ENCODE data around the gene VRK3.

The VRK3 gene

GRCh38 chr19:50003810-50004419 is 21.3 kb downstream of the VRK3 start:
- Histone ChIP-seq H2AFZ (ENCODE audit: low read length) (no peak overlapping the region), H3K9me2 (replicated peaks; ENCODE audit: low read depth, low read length) (no peaks in the 10 kb centered on the region), H4K20me1 (ENCODE audit: insufficient read depth, low read length, poor library complexity, severe bottlenecking) (peaks cover 13% of the 10 kb centered on the region), H3K9me3 (ENCODE audit: insufficient read depth, low read depth, low read length) (no peaks in the 10 kb centered on the region), H3F3A (ENCODE audit: low read depth) (no peaks in the 10 kb centered on the region), H3K4me2 (ENCODE audit: low read depth, low read length, poor library complexity, severe bottlenecking) (peak overlapping the region; percentile 86), H3K9ac (ENCODE audit: low read depth, low read length, poor library complexity, severe bottlenecking) (peak overlapping the region; percentile 16), H3K79me2 (ENCODE audit: insufficient read depth, low read length) (no peaks in the 10 kb centered on the region), H3K27me3 (ENCODE audit: insufficient read depth, low read length, poor library complexity, severe bottlenecking) (no peaks in the 10 kb centered on the region), H3K4me1 (ENCODE audit: insufficient read depth, low read length, poor library complexity, severe bottlenecking) (peaks cover 22% of the 10 kb centered on the region), H3K36me3 (ENCODE audit: insufficient read depth, low read length) (peaks cover 47% of the 10 kb centered on the region; the same call in 1 of the 2 replicates), H3K4me3 (ENCODE audit: low read length, poor library complexity, severe bottlenecking) (peak overlapping the region; percentile 28)
- no peak for TF ChIP-seq EZH2phosphoT487 (IDR thresholded peaks at IDR 0.05; ENCODE audit: borderline replicate concordance)
- TF ChIP-seq, protein P1, sequence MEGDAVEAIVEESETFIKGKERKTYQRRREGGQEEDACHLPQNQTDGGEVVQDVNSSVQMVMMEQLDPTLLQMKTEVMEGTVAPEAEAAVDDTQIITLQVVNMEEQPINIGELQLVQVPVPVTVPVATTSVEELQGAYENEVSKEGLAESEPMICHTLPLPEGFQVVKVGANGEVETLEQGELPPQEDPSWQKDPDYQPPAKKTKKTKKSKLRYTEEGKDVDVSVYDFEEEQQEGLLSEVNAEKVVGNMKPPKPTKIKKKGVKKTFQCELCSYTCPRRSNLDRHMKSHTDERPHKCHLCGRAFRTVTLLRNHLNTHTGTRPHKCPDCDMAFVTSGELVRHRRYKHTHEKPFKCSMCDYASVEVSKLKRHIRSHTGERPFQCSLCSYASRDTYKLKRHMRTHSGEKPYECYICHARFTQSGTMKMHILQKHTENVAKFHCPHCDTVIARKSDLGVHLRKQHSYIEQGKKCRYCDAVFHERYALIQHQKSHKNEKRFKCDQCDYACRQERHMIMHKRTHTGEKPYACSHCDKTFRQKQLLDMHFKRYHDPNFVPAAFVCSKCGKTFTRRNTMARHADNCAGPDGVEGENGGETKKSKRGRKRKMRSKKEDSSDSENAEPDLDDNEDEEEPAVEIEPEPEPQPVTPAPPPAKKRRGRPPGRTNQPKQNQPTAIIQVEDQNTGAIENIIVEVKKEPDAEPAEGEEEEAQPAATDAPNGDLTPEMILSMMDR (conservative IDR thresholded peaks at IDR 0.05; ENCODE audit: low read length) = no peak

GRCh38 chr19:50003254-50003788 is 21.9 kb downstream of the VRK3 start:
- H3K9me3 ChIP-seq (ENCODE audit: insufficient read depth, low read depth, low read length) = no peaks in the 10 kb centered on the region
- TF ChIP-seq, protein P1 (conservative IDR thresholded peaks at IDR 0.05; ENCODE audit: low read length) = no peak
- no peak for TF ChIP-seq EZH2phosphoT487 (IDR thresholded peaks at IDR 0.05; ENCODE audit: borderline replicate concordance)
- peaks cover 47% of the 10 kb centered on the region; the same call in 1 of the 2 replicates for H3K36me3 ChIP-seq (ENCODE audit: insufficient read depth, low read length)

DNA sequence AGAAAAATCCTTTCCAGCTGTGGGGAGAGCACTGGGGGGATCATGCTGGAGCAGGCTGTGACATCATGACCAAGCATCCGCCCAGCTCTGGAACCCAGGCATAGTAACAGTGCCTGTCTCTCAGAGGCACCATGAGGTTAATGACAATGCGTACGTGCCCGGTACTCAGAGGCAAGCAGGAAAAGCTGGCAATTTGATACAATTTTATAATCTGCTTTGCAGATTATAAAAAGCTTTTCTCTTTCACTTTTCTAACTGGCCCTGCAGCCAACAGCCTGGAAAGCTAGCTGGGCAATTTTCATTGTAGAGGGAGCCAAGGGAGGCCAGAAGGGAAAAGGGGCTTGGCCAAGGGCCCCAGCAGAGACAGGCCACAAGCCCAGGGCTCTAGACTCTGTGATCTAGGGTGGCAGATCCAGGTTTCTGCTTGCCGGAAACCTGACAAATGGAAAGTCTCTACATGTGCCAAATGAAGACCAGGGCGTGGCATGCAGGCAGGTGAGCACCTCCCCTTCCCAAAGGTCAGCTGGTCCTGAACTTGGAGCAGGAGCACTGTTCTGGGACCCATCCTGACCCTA is 22.7 kb downstream of the VRK3 start:
- H3K79me2 ChIP-seq (ENCODE audit: insufficient read depth, low read length) = no peaks in the 10 kb centered on the region
- H2AFZ ChIP-seq (ENCODE audit: low read length) = no peak overlapping the region
- no peak for TF ChIP-seq EZH2phosphoT487 (IDR thresholded peaks at IDR 0.05; ENCODE audit: borderline replicate concordance)
- TF ChIP-seq, protein P1 (conservative IDR thresholded peaks at IDR 0.05; ENCODE audit: low read length) = no peak
- H3K4me2 ChIP-seq (ENCODE audit: low read depth, low read length, poor library complexity, severe bottlenecking) = no peak overlapping the region
- H3K27me3 ChIP-seq (ENCODE audit: insufficient read depth, low read length, poor library complexity, severe bottlenecking) = no peaks in the 10 kb centered on the region
- no peak overlapping the region for H3K9ac ChIP-seq (ENCODE audit: low read depth, low read length, poor library complexity, severe bottlenecking)
- no peaks in the 10 kb centered on the region for H3K9me2 ChIP-seq (replicated peaks; ENCODE audit: low read depth, low read length)
- H3F3A ChIP-seq (ENCODE audit: low read depth) = no peaks in the 10 kb centered on the region
- peaks cover 13% of the 10 kb centered on the region for H4K20me1 ChIP-seq (ENCODE audit: insufficient read depth, low read length, poor library complexity, severe bottlenecking)
- no peaks in the 10 kb centered on the region for H3K9me3 ChIP-seq (ENCODE audit: insufficient read depth, low read depth, low read length)
- no peak overlapping the region for H3K4me3 ChIP-seq (ENCODE audit: low read length, poor library complexity, severe bottlenecking)
- H3K4me1 ChIP-seq (ENCODE audit: insufficient read depth, low read length, poor library complexity, severe bottlenecking) = peaks cover 22% of the 10 kb centered on the region
- H3K36me3 ChIP-seq (ENCODE audit: insufficient read depth, low read length) = peaks cover 41% of the 10 kb centered on the region; the same call in 1 of the 2 replicates

More at GRCh38 chr19:50003254-50003788, 21.9 kb downstream of the VRK3 start:
- Histone ChIP-seq H3K4me3 (ENCODE audit: low read length, poor library complexity, severe bottlenecking) (peak overlapping the region; percentile 28), H3K79me2 (ENCODE audit: insufficient read depth, low read length) (no peaks in the 10 kb centered on the region), H3K4me2 (ENCODE audit: low read depth, low read length, poor library complexity, severe bottlenecking) (peak overlapping the region; percentile 86), H3K9me2 (replicated peaks; ENCODE audit: low read depth, low read length) (no peaks in the 10 kb centered on the region), H3F3A (ENCODE audit: low read depth) (no peaks in the 10 kb centered on the region), H3K27me3 (ENCODE audit: insufficient read depth, low read length, poor library complexity, severe bottlenecking) (no peaks in the 10 kb centered on the region), H4K20me1 (ENCODE audit: insufficient read depth, low read length, poor library complexity, severe bottlenecking) (peaks cover 13% of the 10 kb centered on the region), H3K9ac (ENCODE audit: low read depth, low read length, poor library complexity, severe bottlenecking) (no peak overlapping the region), H2AFZ (ENCODE audit: low read length) (no peak overlapping the region), H3K4me1 (ENCODE audit: insufficient read depth, low read length, poor library complexity, severe bottlenecking) (peaks cover 22% of the 10 kb centered on the region)
